Esophagus squamous epithelium (tissue), 5 donors: ENCODE results near the gene GLB1L3. TPM values are rescaled to one million over a fixed set of nuclear protein-coding genes. Genes with fewer than 3 reads are reported as not detected.

Experiments
- DNase-seq: peaks from one replicate; lab custom pipeline; 2025; lab: John Stamatoyannopoulos, UW
- H3K27ac ChIP-seq, 4 donors: fragments of 200-600 bp; sonication (generic); one replicate each; pipeline ENCODE4 v1.5.1; 2016 to 2019; ENCODE audit warnings: mild to moderate bottlenecking in 1 of 4
- H3K27me3 ChIP-seq, 4 donors: fragments of 200-600 bp; sonication (generic); 1 replicate in 3 of 4; 2 replicates in 1 of 4; pipeline versions ENCODE4 v1.5.1 to v1.6.0; 2017 to 2021; ENCODE audit warnings: antibody characterized with exemption in 1 of 4
- H3K36me3 ChIP-seq, 3 donors: fragments of 200-600 bp; sonication (generic); one replicate each; pipeline ENCODE4 v1.5.1; 2016 to 2019
- H3K4me1 ChIP-seq, 3 donors: fragments of 200-600 bp; sonication (generic); one replicate each; pipeline ENCODE4 v1.5.1; 2017 to 2019
- H3K4me3 ChIP-seq, 4 donors: fragments of 200-600 bp; sonication (generic); 1 replicate in 3 of 4; 2 replicates in 1 of 4; pipeline ENCODE4 v1.5.1; 2016 to 2019; ENCODE audit warnings: mild to moderate bottlenecking in 2 of 4, moderate library complexity in 1 of 4
- H3K9me3 ChIP-seq, 3 donors: fragments of 200-600 bp; sonication (generic); one replicate each; pipeline ENCODE4 v1.5.1; 2016 to 2019
- CTCF ChIP-seq, 6 experiments: fragments of 450-650 bp in 4 of 6; fragments of 200-600 bp in 2 of 6; sonication (generic) in 2 of 6; IDR thresholded peaks; one replicate each; pipeline ENCODE4 v1.5.1; 2016 to 2019; ENCODE audit warnings: antibody characterized with exemption in 6 of 6, mild to moderate bottlenecking in 4 of 6, moderate library complexity in 4 of 6
- POLR2A ChIP-seq, 4 donors: fragments of 450-650 bp; IDR thresholded peaks; one replicate each; pipeline ENCODE4 v1.6.1; 2017; ENCODE audit warnings: antibody characterized with exemption in 4 of 4, mild to moderate bottlenecking in 4 of 4, moderate library complexity in 3 of 4
- WGBS, 2 donors: methylation state at CpG; one replicate each; pipeline ENCODE4 v1.1.5; 2018; 5-methylcytosine and 5-hydroxymethylcytosine counted together
- intact Hi-C: fragments of 100-400 bp; cut with DNase I; formaldehyde crosslinking; loops from one replicate; pipeline ENCODE4 v1.15.0; 2022
- total RNA-seq, 4 donors: library from RNA; depleted of rRNA; stranded (reverse); fragments of >200 nt; gene quantifications; one replicate each; pipeline ENCODE4 v1.1.0, GENCODE V29; 2016
- donor health status: DM: yes; HTN: yes; CAD: no.

Gene GLB1L3
- total RNA-seq, 4 donors from 2014 or later: under 0.01 TPM; not detected in 3

GRCh38 chr11:134365011-134365925, 89.1 kb downstream of the GLB1L3 start:
- Histone ChIP-seq H3K36me3 (peaks cover 0 to 11% (median 0%) of the 10 kb centered on the region in 3 donors), H3K4me1 (peaks cover 0 to 3% (median 0%) of the 10 kb centered on the region in 3 donors), H3K27ac (no peak overlapping the region), H3K9me3 (no peaks in the 10 kb centered on the region), H3K27me3 (peaks cover 0 to 5% (median 0%) of the 10 kb centered on the region in 4 donors), H3K4me3 (no peak overlapping the region)
- 76 to 91% methylated on average over 9 to 11 of the region's 22 CpGs for WGBS, 2 donors
- no peak for DNase-seq
- intact Hi-C loops: no loop called here
- TF ChIP-seq POLR2A (IDR thresholded peaks at IDR 0.05): no peak
- TF ChIP-seq CTCF (IDR thresholded peaks at IDR 0.05): no peak

- Histone ChIP-seq H3K4me3 (no peak overlapping the region), H3K36me3 (peaks cover 0 to 11% (median 0%) of the 10 kb centered on the region in 3 donors), H3K9me3 (no peaks in the 10 kb centered on the region), H3K27me3 (peaks cover 0 to 5% (median 0%) of the 10 kb centered on the region in 4 donors), H3K4me1 (no peaks in the 10 kb centered on the region), H3K27ac (no peak overlapping the region)
- no peak for TF ChIP-seq CTCF (IDR thresholded peaks at IDR 0.05)
- no peak for DNase-seq
- 75 to 77% methylated on average over 4 to 5 of the region's 7 CpGs for WGBS, 2 donors
- intact Hi-C loops: no loop called here
Measured at GRCh38 chr11:134366254-134366653, 90.1 kb downstream of the GLB1L3 start.

- H3K27me3 ChIP-seq: peaks cover 0 to 5% (median 0%) of the 10 kb centered on the region in 4 donors
- TF ChIP-seq CTCF (IDR thresholded peaks at IDR 0.05): no peak
- no peak for TF ChIP-seq POLR2A (IDR thresholded peaks at IDR 0.05)
- H3K27ac ChIP-seq: no peak overlapping the region
- H3K36me3 ChIP-seq: peaks cover 0 to 11% (median 0%) of the 10 kb centered on the region in 3 donors
- no peaks in the 10 kb centered on the region for H3K4me1 ChIP-seq
- H3K9me3 ChIP-seq: no peaks in the 10 kb centered on the region
- intact Hi-C loops: no loop called here
- 86 to 95% methylated on average over 16 of the region's 18 CpGs for WGBS, 2 donors
- no peak for DNase-seq
- no peak overlapping the region for H3K4me3 ChIP-seq
Measured at GRCh38 chr11:134367781-134368180, 91.6 kb downstream of the GLB1L3 start.

Other genes starting within 250 kb of the GLB1L3 start
- 10 to 100 TPM in 2 of 4 donors, 1 to 10 TPM in 2; 1.6 to 21.4 (median 7.9) TPM for gene JAM3, start 207.3 kb upstream of the GLB1L3 start, total RNA-seq
- gene NCAPD3, start 52.4 kb upstream of the GLB1L3 start, total RNA-seq: 10 to 100 TPM in 3 of 4 donors, 1 to 10 TPM in 1; 8.0 to 22.2 (median 17.5) TPM
- gene VPS26B, start 51.7 kb upstream of the GLB1L3 start, total RNA-seq: 10 to 100 TPM; 25.2 to 30.7 (median 25.9) TPM
- 10 to 100 TPM; 15.7 to 34.2 (median 26.2) TPM for gene THYN1, start 23.0 kb upstream of the GLB1L3 start, total RNA-seq
- gene ACAD8, start 22.8 kb upstream of the GLB1L3 start, total RNA-seq: 10 to 100 TPM; 11.3 to 25.1 (median 18.2) TPM
- gene GLB1L2, start 55.6 kb downstream of the GLB1L3 start, total RNA-seq: 1 to 10 TPM; 2.8 to 7.8 (median 3.7) TPM
- under 1 TPM in 3 of 4 donors, not detected in 1; 0.09 to 0.94 (median 0.38) TPM for gene B3GAT1, start 135.9 kb downstream of the GLB1L3 start, total RNA-seq